Adipocyte (in vitro differentiated cells): ENCODE measurements around the gene AMIGO2.
A peak's percentile ranks its signal among the peaks of the same experiment; 100 is the strongest.

Experiments used
- DNase-seq: peaks from one replicate; pipeline ENCODE4 v3.0.0-alpha.2; 2015; ENCODE audit warnings: low read depth
- H3K27me3 ChIP-seq: replicated peaks from 2 replicates; pipeline ENCODE4 v1.7.0; 2013; ENCODE audit warnings: mild to moderate bottlenecking, low read length, moderate library complexity; ENCODE audit not compliant: control insufficient read depth, insufficient read depth
- H3K36me3 ChIP-seq: 2 replicates; pipeline ENCODE4 v1.7.0; 2013; ENCODE audit warnings: low read length, mild to moderate bottlenecking, moderate library complexity; ENCODE audit not compliant: control insufficient read depth, insufficient read depth, severe bottlenecking
- H3K4me1 ChIP-seq: 2 replicates; pipeline ENCODE4 v1.7.0; 2013; ENCODE audit warnings: mild to moderate bottlenecking, low read length, moderate library complexity; ENCODE audit not compliant: control insufficient read depth, insufficient read depth
- H3K4me3 ChIP-seq: 2 replicates; pipeline ENCODE4 v1.7.0; 2013; ENCODE audit warnings: mild to moderate bottlenecking, low read length, moderate library complexity
- H3K9ac ChIP-seq: 2 replicates; pipeline ENCODE4 v1.7.0; 2013; ENCODE audit warnings: mild to moderate bottlenecking, low read length, moderate library complexity
- H3K9me3 ChIP-seq: 2 replicates; pipeline ENCODE4 v1.7.0; 2013; ENCODE audit warnings: mild to moderate bottlenecking, low read length, moderate library complexity; ENCODE audit not compliant: control insufficient read depth

AMIGO2 gene

DNA sequence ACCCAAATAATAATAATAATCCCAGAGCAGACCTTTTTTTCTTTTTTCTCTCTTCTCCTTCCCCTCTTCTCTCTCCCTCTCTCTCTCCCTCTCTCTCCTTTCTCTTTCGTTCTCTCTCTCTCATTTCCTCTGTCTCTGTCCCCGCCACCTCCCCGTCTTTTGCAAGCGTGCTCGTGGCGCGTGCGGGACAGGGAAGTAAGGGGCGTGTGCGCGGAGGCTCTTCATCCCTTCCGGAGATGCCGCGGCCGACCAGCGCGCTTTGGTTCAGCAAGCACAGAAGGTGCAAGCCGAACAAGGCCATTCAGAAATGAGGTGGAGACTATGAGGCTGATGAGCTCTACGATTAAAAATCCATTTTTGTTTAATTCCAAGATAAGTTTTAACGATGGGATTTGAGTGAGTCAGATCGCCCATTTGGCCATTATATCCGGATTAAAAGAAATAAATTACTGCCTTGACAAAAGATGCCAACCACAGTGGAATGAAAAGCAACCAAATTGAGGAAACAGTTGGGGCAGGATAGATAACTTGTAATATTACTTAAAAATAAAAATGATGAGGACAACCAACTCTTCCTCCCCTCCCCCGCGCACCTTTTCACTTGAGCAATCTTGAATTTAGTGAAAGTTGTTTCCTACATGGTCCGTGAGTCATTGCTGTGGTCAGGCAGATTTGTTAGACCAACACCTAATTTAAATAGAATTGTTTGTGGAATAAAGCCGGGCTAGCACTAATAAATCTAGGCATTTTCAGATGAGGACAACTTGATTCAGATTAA is 1.2 kb upstream of the AMIGO2 start:
- DNase-seq = no peak
- H3K4me1 ChIP-seq = peaks cover 49% of the 10 kb centered on the region
- H3K36me3 ChIP-seq = no peaks in the 10 kb centered on the region
- H3K9ac ChIP-seq = peak overlapping the region; percentile 82
- H3K9me3 ChIP-seq = no peaks in the 10 kb centered on the region
- peaks cover 21% of the 10 kb centered on the region for H3K27me3 ChIP-seq
- H3K4me3 ChIP-seq = peak overlapping the region; percentile 89

DNA sequence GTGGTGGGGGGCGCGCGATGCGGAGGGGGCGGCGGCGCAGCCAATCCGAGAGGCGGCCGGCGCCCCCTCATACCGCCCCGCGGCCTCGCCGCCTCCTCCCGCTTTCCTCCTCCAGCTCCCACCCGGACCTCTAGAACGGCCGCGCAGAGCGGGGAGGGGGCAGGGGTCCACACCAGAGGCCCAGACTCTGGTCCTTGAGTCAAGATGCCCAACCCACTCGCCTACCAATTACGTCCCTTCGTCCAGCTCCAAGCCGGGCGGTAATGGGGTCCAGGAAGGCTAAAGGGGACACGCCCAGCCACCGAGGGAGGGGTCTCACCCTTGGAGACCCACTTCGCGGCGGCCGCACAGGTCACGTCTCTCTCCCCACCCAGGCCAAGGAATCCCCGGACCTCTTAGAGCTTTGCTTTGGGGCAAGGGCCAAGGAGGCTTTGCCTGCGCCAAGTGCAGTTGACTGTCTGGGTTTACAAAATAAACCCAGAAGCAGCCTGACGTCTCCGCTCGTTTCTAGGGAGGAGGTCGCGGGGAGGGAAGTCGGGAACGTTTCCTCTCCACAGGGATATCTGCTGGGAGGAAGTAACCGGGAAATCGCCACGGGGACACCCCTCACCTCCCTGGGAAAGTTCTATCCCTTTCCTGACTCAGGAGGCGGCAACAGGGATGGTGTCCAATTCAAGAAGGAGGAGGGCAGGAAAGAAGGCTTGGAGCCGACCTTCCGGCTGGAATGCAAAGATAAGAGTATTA is 394 bp upstream of the AMIGO2 start:
- Histone ChIP-seq H3K27me3 (peaks cover 25% of the 10 kb centered on the region), H3K9me3 (no peaks in the 10 kb centered on the region), H3K9ac (peak overlapping the region; percentile 82), H3K4me1 (peaks cover 41% of the 10 kb centered on the region), H3K36me3 (no peaks in the 10 kb centered on the region), H3K4me3 (peak overlapping the region; percentile 89)
- DNase-seq = peak; percentile 53

DNA sequence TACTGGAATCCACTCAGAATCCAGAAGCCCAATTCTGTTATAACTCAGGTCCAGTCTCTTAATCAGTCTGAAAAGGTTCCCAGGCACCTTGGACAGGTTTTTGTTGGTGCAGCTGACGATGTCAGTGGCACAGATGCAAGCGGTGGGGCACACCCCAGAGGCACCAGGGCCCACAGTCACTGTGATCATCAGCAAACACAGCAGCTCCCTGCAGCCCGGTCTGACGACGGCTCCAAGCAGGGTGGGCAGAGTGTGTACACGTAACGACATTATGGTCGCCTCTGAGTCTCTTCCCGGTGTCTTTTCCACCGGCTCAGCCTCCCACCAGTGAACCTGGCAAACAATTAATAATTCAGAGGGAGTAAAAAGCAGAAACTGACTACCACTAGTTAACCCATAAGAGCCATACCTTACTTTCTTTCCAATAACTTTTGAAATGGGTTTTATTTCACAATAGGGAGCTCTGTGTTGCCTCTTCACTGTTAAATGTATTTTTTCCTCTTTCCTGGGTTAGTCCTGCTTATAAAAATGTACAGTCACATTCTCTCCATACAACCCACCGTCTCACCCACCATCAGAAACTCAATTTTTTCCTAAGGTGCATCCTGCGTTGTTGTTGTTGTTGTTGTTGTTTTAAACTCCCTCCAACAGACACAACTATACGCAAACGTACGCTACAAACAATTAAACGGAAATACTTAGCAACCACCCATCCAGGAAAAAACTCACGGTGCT is 859 bp downstream of the AMIGO2 start:
- peak overlapping the region; percentile 82 for H3K9ac ChIP-seq
- peak; percentile 52 for DNase-seq
- H3K4me3 ChIP-seq = peak overlapping the region; percentile 89
- H3K36me3 ChIP-seq = no peaks in the 10 kb centered on the region
- H3K9me3 ChIP-seq = no peaks in the 10 kb centered on the region
- peaks cover 25% of the 10 kb centered on the region for H3K27me3 ChIP-seq
- peaks cover 39% of the 10 kb centered on the region for H3K4me1 ChIP-seq

DNA sequence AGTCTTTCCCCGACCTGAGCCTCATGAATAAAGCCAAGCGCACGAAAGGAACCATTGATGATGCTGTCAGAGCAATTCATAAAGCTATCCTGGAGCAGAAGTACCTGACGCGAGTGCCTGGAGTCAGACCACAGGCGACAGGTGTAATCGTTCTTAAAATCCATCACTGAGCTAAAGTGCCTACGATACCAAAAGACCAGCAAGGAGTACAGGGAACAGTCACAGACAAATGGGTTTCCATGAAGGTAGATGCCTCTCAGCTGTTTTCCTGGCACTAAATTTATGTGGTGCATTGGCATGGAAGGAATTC is 1.7 kb downstream of the AMIGO2 start:
- no peak overlapping the region for H3K4me3 ChIP-seq
- H3K4me1 ChIP-seq = peaks cover 32% of the 10 kb centered on the region
- no peak for DNase-seq
- peaks cover 25% of the 10 kb centered on the region for H3K27me3 ChIP-seq
- H3K9ac ChIP-seq = no peak overlapping the region
- no peaks in the 10 kb centered on the region for H3K9me3 ChIP-seq
- H3K36me3 ChIP-seq = no peaks in the 10 kb centered on the region

DNA sequence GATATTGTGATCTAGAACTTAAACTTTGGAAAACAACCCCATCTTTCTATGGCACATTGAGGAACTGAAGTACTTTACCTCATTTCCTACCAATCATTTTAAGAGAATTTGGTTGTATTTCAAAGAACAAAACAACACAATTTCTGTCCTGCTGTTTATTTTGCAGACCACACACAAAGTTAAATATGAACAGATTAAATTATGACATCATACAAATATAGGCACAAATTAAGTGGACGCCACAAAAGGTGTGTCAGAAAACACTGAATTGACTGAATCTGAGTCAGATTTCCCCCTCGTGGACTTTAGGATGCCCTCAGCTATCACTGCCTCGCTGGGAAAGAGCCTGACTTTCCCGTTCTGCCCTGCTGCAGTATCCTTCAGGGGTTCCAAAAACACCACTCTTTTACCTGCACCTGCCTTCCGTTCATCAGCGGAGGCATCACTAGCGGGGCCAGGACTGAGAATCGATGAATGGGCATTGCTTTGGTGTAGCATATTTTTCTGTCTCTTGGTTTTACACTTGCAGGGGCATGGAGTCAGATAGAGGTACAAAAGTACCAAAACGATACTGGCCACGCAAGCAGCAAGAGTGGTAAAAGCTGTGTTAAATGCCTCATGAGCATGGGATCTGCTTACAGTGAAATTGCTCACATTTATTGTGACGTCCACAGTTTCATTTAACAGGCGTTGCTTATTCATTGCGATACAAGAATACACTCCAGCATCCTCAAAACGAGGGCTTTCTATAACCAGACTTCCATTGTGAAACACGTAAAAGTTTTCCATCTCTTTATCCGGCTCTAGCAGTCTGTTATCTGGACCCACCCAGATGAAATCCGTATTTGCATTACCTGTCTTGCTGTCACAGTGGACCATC is 2.3 kb downstream of the AMIGO2 start:
- peaks cover 25% of the 10 kb centered on the region for H3K27me3 ChIP-seq
- H3K4me3 ChIP-seq = no peak overlapping the region

DNA sequence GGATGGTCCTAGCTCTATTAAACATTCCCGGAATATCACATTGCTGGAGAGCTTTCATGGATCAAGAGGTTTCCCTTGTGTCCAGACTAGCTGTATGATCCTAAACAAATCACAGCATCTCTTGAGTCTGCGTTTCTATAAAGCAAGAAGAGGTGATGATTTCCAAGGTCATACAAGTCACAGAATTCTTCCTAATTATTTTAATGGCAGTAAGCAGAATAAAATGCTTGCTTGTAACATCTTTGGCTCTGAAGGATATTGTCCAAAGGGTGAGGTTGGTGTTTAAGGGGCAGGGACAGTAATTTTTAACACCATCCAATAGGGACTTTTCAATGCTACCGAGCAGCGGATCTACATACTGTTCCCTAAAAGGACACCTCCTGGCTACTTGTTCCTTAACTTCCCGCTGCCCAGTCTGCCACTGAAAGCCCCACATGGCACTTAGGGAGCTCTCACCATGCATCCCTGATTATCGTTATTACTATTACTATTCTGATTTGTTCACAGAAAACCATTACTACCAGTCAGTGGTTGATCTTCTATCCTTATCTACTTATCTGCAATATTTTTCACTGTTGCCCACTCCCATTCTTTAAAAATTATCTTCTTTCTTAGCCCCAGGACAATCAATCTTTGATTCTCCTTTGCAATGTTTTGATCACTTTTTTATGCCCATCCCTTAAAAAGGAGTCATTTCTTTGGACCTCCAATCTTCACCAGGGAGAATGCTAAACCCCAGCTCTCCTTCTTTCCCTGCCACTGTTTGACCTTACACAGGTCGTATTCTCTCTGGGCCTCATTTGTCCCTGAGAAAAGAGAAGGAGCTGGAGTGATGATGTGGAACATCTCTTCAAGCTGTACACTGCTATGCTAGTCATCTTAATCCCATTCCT is 4.3 kb downstream of the AMIGO2 start:
- no peak overlapping the region for H3K9ac ChIP-seq
- peaks cover 25% of the 10 kb centered on the region for H3K27me3 ChIP-seq
- peaks cover 11% of the 10 kb centered on the region for H3K4me1 ChIP-seq
- H3K9me3 ChIP-seq = no peaks in the 10 kb centered on the region
- no peaks in the 10 kb centered on the region for H3K36me3 ChIP-seq
- no peak for DNase-seq
- H3K4me3 ChIP-seq = no peak overlapping the region

More for the DNA sequence above, 2.3 kb downstream of the AMIGO2 start:
- Histone ChIP-seq H3K9me3 (no peaks in the 10 kb centered on the region), H3K9ac (no peak overlapping the region), H3K36me3 (no peaks in the 10 kb centered on the region), H3K4me1 (peaks cover 27% of the 10 kb centered on the region)
- no peak for DNase-seq

DNA sequence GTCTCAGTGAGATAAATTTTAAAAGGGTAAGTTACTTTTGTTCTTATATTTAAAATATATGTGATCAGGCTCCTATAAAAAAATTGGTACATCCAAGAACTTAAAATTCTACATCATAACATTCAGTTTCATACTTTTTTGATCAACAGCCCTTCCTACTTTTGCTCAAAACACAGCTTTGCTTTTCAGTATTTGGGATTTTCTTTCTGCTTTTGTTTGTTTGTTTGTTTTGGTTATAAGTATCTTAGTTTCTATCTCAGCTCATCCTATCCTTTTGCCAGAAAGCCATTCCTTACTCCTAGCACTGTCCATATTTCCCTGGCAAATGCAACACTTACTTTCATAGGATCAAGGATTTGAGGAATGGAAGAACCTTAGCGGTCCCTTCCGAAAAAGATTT is 5.0 kb downstream of the AMIGO2 start:
- H3K9me3 ChIP-seq = no peaks in the 10 kb centered on the region
- H3K27me3 ChIP-seq = peaks cover 25% of the 10 kb centered on the region
- H3K4me3 ChIP-seq = no peak overlapping the region
- H3K36me3 ChIP-seq = no peaks in the 10 kb centered on the region
- peaks cover 10% of the 10 kb centered on the region for H3K4me1 ChIP-seq
- no peak for DNase-seq
- H3K9ac ChIP-seq = no peak overlapping the region

DNA sequence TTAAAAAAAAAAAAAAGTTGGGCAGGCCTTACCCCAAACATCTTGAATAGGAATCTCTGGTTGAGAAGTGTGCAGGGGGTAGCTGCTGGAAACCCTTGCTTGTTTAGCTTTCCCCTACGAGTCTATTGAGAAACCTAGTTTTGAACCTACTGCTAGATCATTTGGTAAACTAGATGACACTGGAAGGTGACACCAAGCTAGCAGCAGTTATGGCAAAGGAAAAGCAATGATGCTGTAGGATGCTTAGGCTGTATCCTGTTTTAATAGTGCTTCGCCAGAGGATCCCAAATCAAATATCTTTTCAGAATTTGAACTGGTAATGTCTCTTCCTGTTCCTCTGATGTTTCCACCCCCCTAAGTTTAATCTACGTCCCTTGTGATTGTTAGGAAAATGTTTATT is 5.8 kb downstream of the AMIGO2 start:
- H3K4me3 ChIP-seq = no peak overlapping the region
- no peak overlapping the region for H3K9ac ChIP-seq
- H3K36me3 ChIP-seq = no peaks in the 10 kb centered on the region
- peaks cover 6% of the 10 kb centered on the region for H3K4me1 ChIP-seq
- DNase-seq = no peak
- no peaks in the 10 kb centered on the region for H3K9me3 ChIP-seq
- peaks cover 25% of the 10 kb centered on the region for H3K27me3 ChIP-seq

DNA sequence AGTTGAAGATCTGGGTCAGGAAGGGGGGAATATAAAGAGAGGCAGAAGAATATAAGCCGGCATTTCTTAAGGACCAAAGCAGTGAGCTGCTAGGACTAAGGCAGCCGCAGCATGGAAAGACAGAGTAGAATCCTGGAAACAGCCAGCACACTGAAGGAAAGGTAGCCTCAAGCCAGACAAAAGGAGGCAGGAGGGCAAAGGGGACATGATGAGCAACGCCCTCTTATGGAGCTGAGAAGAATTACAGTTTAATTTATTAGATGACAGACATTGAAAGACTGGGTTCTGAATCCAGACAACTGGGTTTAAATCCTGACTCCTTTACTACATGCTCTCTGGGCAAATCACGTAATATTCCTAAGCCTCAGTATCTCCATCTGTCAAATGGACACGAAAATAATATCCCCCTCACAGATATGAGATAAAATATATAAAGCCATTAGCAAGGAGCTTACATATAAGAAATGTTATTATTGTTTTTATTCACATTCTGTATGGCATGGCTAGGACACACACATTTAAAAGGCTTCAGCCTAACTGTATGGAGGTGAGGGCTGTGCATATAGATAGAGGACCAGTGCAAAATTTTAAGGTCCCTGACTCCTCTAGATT is 8.4 kb downstream of the AMIGO2 start:
- no peaks in the 10 kb centered on the region for H3K4me1 ChIP-seq
- peaks cover 4% of the 10 kb centered on the region for H3K27me3 ChIP-seq
- no peak overlapping the region for H3K9ac ChIP-seq
- no peaks in the 10 kb centered on the region for H3K36me3 ChIP-seq
- DNase-seq = no peak
- H3K9me3 ChIP-seq = no peaks in the 10 kb centered on the region
- H3K4me3 ChIP-seq = no peak overlapping the region

DNA sequence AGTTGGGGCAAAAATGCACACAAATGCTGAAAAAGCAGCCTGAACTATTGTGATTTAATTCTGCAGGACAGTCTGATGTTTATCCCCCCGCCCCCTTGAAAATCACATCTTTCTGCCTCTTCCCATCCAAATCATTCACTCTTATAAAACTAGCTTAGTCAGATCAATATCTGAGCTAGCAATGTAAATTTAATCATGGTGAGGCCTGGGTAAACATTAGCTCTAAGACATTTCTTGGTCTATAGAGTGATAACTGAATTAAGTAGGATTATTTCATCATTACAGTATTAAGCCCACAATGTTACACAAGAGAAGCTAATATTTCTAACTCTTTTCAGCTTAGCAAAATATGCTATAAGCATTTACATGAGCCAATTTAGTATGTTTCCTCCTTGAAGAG is 9.4 kb downstream of the AMIGO2 start:
- Histone ChIP-seq H3K4me3 (no peak overlapping the region), H3K27me3 (peaks cover under 1% of the 10 kb centered on the region), H3K9ac (no peak overlapping the region), H3K36me3 (no peaks in the 10 kb centered on the region), H3K9me3 (no peaks in the 10 kb centered on the region), H3K4me1 (no peaks in the 10 kb centered on the region)
- DNase-seq = no peak
